Measurements from ENCODE around the gene CAMK1D. TPM values are rescaled to one million over a fixed set of nuclear protein-coding genes. Genes with fewer than 3 reads are reported as not detected.

CAMK1D gene
- total RNA-seq, 1 experiment from 2014 or later = 6.3 TPM

DNA sequence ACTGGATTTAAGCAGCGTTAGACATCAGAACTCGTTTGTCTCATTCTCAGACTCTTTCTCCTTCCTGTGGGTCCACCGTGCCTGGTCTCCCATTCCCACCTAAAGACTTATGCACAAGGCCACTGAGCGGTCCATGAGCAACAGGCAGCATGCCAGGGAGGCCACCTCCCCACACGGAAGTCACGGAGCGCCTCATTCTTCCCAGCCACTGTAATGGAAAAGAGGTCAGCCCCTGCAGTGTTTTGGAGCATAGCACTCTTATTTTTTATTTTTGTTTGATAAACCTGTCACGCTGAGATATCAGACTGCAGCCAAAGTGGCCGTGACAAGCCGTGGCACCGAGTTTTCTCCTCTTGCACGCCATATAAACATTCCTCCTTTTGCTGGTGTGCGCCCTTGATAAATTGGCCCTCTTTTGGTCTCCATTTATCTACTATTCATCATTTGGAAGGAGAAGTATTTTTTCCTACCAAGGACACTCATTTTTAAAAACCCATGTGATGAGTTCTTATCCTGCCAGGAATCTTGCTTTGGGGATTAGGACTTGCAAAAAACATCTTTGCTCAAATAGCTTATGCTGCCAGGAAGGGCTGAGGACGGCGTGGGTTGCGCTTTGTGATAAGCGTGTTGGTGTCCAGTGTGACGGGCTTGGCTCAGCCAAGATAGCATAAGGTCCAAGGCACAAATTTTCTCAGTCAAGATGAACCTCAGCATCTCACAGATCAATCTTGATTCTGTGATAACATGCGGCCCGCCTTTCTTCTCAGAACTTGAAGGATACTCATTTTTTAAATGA lies 446.2 kb downstream of the CAMK1D start:
- no peak overlapping the region for H3K4me2 ChIP-seq (ENCODE audit: insufficient read depth, insufficient read length, low read length)
- no peak overlapping the region for H2AK5ac ChIP-seq (ENCODE audit: insufficient read length, low read length)
- TF ChIP-seq CTCF (conservative IDR thresholded peaks at IDR 0.05) = no peak
- no CpG with 5 or more reads among the region's 20 CpGs for WGBS (ENCODE audit: extremely low coverage, insufficient read length, low lambda C conversion rate)
- no peaks in the 10 kb centered on the region for H3K27me3 ChIP-seq (ENCODE audit: insufficient read depth, low read length)
- H3K9me3 ChIP-seq (ENCODE audit: control insufficient read depth, low read depth, low read length) = no peaks in the 10 kb centered on the region
- Mint-ChIP-seq H3K27ac (no peak overlapping the region; a peak in 1 of 7 replicates), H3K36me3 (ENCODE audit: insufficient read depth in 1 of 3, low read depth in 3 of 3) (peaks cover 2 to 5% (median 4%) of the 10 kb centered on the region in 3 experiments; a peak in 3 of 7 replicates), H3K4me1 (peaks cover 29 to 31% of the 10 kb centered on the region in 2 experiments), H3K27me3 (ENCODE audit: low read depth) (peaks cover 2% of the 10 kb centered on the region; the same call in 1 of the 2 replicates), H3K9me3 (peaks cover 2 to 3% of the 10 kb centered on the region in 2 experiments; a peak in 3 of 5 replicates), H3K4me3 (no peak overlapping the region)
- H3T11ph ChIP-seq (ENCODE audit: low read length) = no peak overlapping the region
- no peak overlapping the region for H3K56ac ChIP-seq (ENCODE audit: insufficient read length, low read depth, low read length)
- no peak overlapping the region for H3K18ac ChIP-seq (ENCODE audit: insufficient read length, low read depth, low read length)
- no peaks in the 10 kb centered on the region for H3K79me2 ChIP-seq (ENCODE audit: insufficient read depth, low read length)
- no peak for DNase-seq
- no peaks in the 10 kb centered on the region for H3K23me2 ChIP-seq (ENCODE audit: insufficient read length, low read depth, low read length, poor library complexity, severe bottlenecking)
- no peak overlapping the region for H2BK120ac ChIP-seq (ENCODE audit: low read depth, low read length, poor library complexity, severe bottlenecking)
- no peak overlapping the region for H2BK15ac ChIP-seq (ENCODE audit: low read depth, low read length)
- H2AFZ ChIP-seq (ENCODE audit: low read length) = no peak overlapping the region
- peaks cover 5% of the 10 kb centered on the region; the same call in 1 of the 2 replicates for H3K4me1 ChIP-seq (ENCODE audit: insufficient read depth, low read length)
- H3K79me1 ChIP-seq (ENCODE audit: insufficient read depth, low read depth, low read length, poor library complexity, severe bottlenecking) = no peaks in the 10 kb centered on the region
- no peak overlapping the region for H3K23ac ChIP-seq (ENCODE audit: insufficient read length, low read depth, low read length)
- no peaks in the 10 kb centered on the region for H4K20me1 ChIP-seq (ENCODE audit: control insufficient read depth, insufficient read depth, insufficient read length)
- no peak overlapping the region for H2BK20ac ChIP-seq (ENCODE audit: low read depth, low read length, poor library complexity, severe bottlenecking)
- H3K27ac ChIP-seq (ENCODE audit: insufficient read length, low read depth, low read length) = no peak overlapping the region
- H3K4ac ChIP-seq (ENCODE audit: low read depth, low read length) = no peak overlapping the region
- H2BK5ac ChIP-seq (ENCODE audit: insufficient read length, low read length) = no peak overlapping the region
- H2BK12ac ChIP-seq (ENCODE audit: insufficient read length, low read depth, low read length) = no peak overlapping the region
- H3K14ac ChIP-seq (ENCODE audit: insufficient read depth, low read length) = no peak overlapping the region
- no peak overlapping the region for H4K91ac ChIP-seq (ENCODE audit: insufficient read length, low read depth, low read length)
- no peak overlapping the region for H4K8ac ChIP-seq (replicated peaks; ENCODE audit: insufficient read length, low read depth, low read length)
- H3K9ac ChIP-seq (ENCODE audit: extremely low read depth, insufficient read length, low read length) = no peak overlapping the region
- H4K5ac ChIP-seq (ENCODE audit: insufficient read length, low read depth, low read length) = no peak overlapping the region

Measured in H9 (cell line).